Midbrain (tissue), 1 donor: Measurements from ENCODE around the gene CBFB.

Experiments used
- DNase-seq: peaks from one replicate; lab custom pipeline; 2025; lab: John Stamatoyannopoulos, UW

The CBFB gene

GRCh38 chr16:67016681-67017420, 12.1 kb upstream of the CBFB start:
- no peak for DNase-seq

- no peak for DNase-seq
Observed at GRCh38 chr16:67017421-67017750, 11.6 kb upstream of the CBFB start.

GRCh38 chr16:67017810-67018488, 11.0 kb upstream of the CBFB start:
- DNase-seq, result peak; percentile 74

GRCh38 chr16:67019171-67019570, 9.8 kb upstream of the CBFB start:
- DNase-seq, result no peak

- DNase-seq, result no peak
Observed at GRCh38 chr16:67021321-67021720, 7.6 kb upstream of the CBFB start.

- no peak for DNase-seq
Observed at GRCh38 chr16:67022531-67023214, 6.3 kb upstream of the CBFB start.

GRCh38 chr16:67023689-67024088, 5.3 kb upstream of the CBFB start:
- no peak for DNase-seq

GRCh38 chr16:67024384-67025209, 4.4 kb upstream of the CBFB start:
- DNase-seq, result no peak

- DNase-seq, result no peak
Observed at GRCh38 chr16:67025210-67025550, 3.8 kb upstream of the CBFB start.

GRCh38 chr16:67026570-67026969, 2.4 kb upstream of the CBFB start:
- DNase-seq, result no peak

GRCh38 chr16:67027046-67027445, 1.9 kb upstream of the CBFB start:
- no peak for DNase-seq

- DNase-seq, result no peak
Observed at GRCh38 chr16:67028167-67028695, 718 bp upstream of the CBFB start.

GRCh38 chr16:67029254-67030096, 526 bp downstream of the CBFB start:
- DNase-seq, result peak; percentile 54

GRCh38 chr16:67030221-67030962, 1.4 kb downstream of the CBFB start:
- DNase-seq, result no peak

- DNase-seq, result no peak
Observed at GRCh38 chr16:67034487-67034886, 5.5 kb downstream of the CBFB start.

GRCh38 chr16:67035364-67035763, 6.4 kb downstream of the CBFB start:
- no peak for DNase-seq

GRCh38 chr16:67036323-67036741, 7.4 kb downstream of the CBFB start:
- DNase-seq, result no peak

GRCh38 chr16:67039260-67040020, 10.5 kb downstream of the CBFB start:
- no peak for DNase-seq

- DNase-seq, result no peak
Observed at GRCh38 chr16:67040166-67040565, 11.2 kb downstream of the CBFB start.

- DNase-seq, result no peak
Observed at GRCh38 chr16:67040906-67041305, 12.0 kb downstream of the CBFB start.
